ENCODE data around the gene RASAL1. TPM values are rescaled to one million over a fixed set of nuclear protein-coding genes. Genes with fewer than 3 reads are reported as not detected.
A peak's percentile ranks its signal among the peaks of the same experiment; 100 is the strongest.

RASAL1 gene
- total RNA-seq, 2 donors from 2014 or later: 9.0 to 10.2 TPM

- intact Hi-C loops (cut with DNase I): loop anchor here (5.0 to 10.0 kb wide), 2 partner anchors 55 to 97 kb away; no protein-coding TSS in a partner anchor
These were observed 14.0 kb upstream of the RASAL1 start, which contains the start of gene CFAP73 for GRCh38 chr12:113149361-113150150. TSS of gene CFAP73 (plus strand) at chr12:113149724. CDS start at chr12:113149858, 134 bp downstream.

GRCh38 chr12:113146999-113147398 lies 11.4 kb upstream of the RASAL1 start:
- H3K4me3 ChIP-seq: no peak overlapping the region
- intact Hi-C loops (cut with DNase I): no loop called here
- no peak overlapping the region for H3K27ac ChIP-seq
- DNase-seq: no peak
- H3K36me3 ChIP-seq: no peaks in the 10 kb centered on the region
- H3K9me3 ChIP-seq: no peaks in the 10 kb centered on the region
- no peaks in the 10 kb centered on the region for H3K27me3 ChIP-seq
- H3K4me1 ChIP-seq: peaks cover 6% of the 10 kb centered on the region
- TF ChIP-seq CTCF (IDR thresholded peaks at IDR 0.05): no peak
- H3K9ac ChIP-seq (ENCODE audit: low read depth in 2 of 2, low read length in 2 of 2): no peak overlapping the region

More at GRCh38 chr12:113149361-113150150, 14.0 kb upstream of the RASAL1 start, which contains the start of gene CFAP73:
- DNase-seq: peak; percentile 60
- peaks cover 9% of the 10 kb centered on the region for H3K27me3 ChIP-seq
- H3K4me3 ChIP-seq: no peak within 1 kb of the TSS
- no peaks in the 10 kb centered on the region for H3K9me3 ChIP-seq
- TF ChIP-seq CTCF (IDR thresholded peaks at IDR 0.05): no peak
- H3K36me3 ChIP-seq: no peaks in the 10 kb centered on the region
- H3K27ac ChIP-seq: no peak within 1 kb of the TSS
- H3K9ac ChIP-seq (ENCODE audit: low read depth in 2 of 2, low read length in 2 of 2): peak within 1 kb of the TSS in 1 of 2 donors; percentile 59
- H3K4me1 ChIP-seq: peaks cover 7% of the 10 kb centered on the region

GRCh38 chr12:113145720-113146551 lies 10.4 kb upstream of the RASAL1 start:
- Histone ChIP-seq H3K36me3 (no peaks in the 10 kb centered on the region), H3K9ac (ENCODE audit: low read depth in 2 of 2, low read length in 2 of 2) (no peak overlapping the region), H3K4me3 (no peak overlapping the region), H3K27me3 (no peaks in the 10 kb centered on the region), H3K27ac (no peak overlapping the region), H3K9me3 (no peaks in the 10 kb centered on the region), H3K4me1 (peaks cover 6% of the 10 kb centered on the region)
- no peak for DNase-seq
- intact Hi-C loops (cut with DNase I): no loop called here
- no peak for TF ChIP-seq CTCF (IDR thresholded peaks at IDR 0.05)

GRCh38 chr12:113144806-113145205 lies 9.2 kb upstream of the RASAL1 start:
- Histone ChIP-seq H3K27ac (no peak overlapping the region), H3K4me3 (no peak overlapping the region), H3K36me3 (no peaks in the 10 kb centered on the region), H3K27me3 (no peaks in the 10 kb centered on the region), H3K4me1 (peaks cover 4% of the 10 kb centered on the region), H3K9ac (ENCODE audit: low read depth in 2 of 2, low read length in 2 of 2) (no peak overlapping the region), H3K9me3 (no peaks in the 10 kb centered on the region)
- no peak for DNase-seq
- TF ChIP-seq CTCF (IDR thresholded peaks at IDR 0.05): no peak
- intact Hi-C loops (cut with DNase I): no loop called here

GRCh38 chr12:113143959-113144358 lies 8.4 kb upstream of the RASAL1 start:
- Histone ChIP-seq H3K9ac (ENCODE audit: low read depth in 2 of 2, low read length in 2 of 2) (no peak overlapping the region), H3K27ac (no peak overlapping the region), H3K9me3 (no peaks in the 10 kb centered on the region), H3K4me1 (no peaks in the 10 kb centered on the region), H3K4me3 (no peak overlapping the region), H3K36me3 (no peaks in the 10 kb centered on the region), H3K27me3 (no peaks in the 10 kb centered on the region)
- intact Hi-C loops (cut with DNase I): no loop called here
- TF ChIP-seq CTCF (IDR thresholded peaks at IDR 0.05): no peak
- DNase-seq: no peak
